Chondrocyte (in vitro differentiated cells): ENCODE results near the gene DGKD. TPM values are rescaled to one million over a fixed set of nuclear protein-coding genes. Genes with fewer than 3 reads are reported as not detected.

Source experiments
- DNase-seq: peaks from one replicate; pipeline ENCODE4 v3.0.0; 2021; ENCODE audit warnings: mixed read lengths, low spot score
- H3K27ac Mint-ChIP-seq: one replicate; pipeline ENCODE4 v1.8.0; 2021; ENCODE audit warnings: mild to moderate bottlenecking, moderate library complexity, mixed read lengths; ENCODE audit not compliant: unreplicated experiment
- H3K27me3 Mint-ChIP-seq: 2 replicates; pipeline ENCODE4 v1.8.0; 2021; ENCODE audit warnings: low read depth, mixed read lengths
- H3K36me3 Mint-ChIP-seq: 2 replicates; pipeline ENCODE4 v1.8.0; 2021; ENCODE audit warnings: low read depth, mixed read lengths
- H3K4me1 Mint-ChIP-seq: 2 replicates; pipeline ENCODE4 v1.8.0; 2021; ENCODE audit warnings: low read depth, mild to moderate bottlenecking, mixed read lengths
- H3K4me3 Mint-ChIP-seq: one replicate; pipeline ENCODE4 v1.8.0; 2021; ENCODE audit warnings: mild to moderate bottlenecking, moderate library complexity, mixed read lengths; ENCODE audit not compliant: unreplicated experiment
- H3K9me3 Mint-ChIP-seq: 2 replicates; pipeline ENCODE4 v1.8.0; 2021; ENCODE audit warnings: low read depth, mixed read lengths
- CTCF ChIP-seq: fragments of 200-600 bp; sonication (generic); IDR thresholded peaks from 2 replicates; pipeline ENCODE4 v1.5.0; 2021; ENCODE audit warnings: antibody characterized with exemption, mild to moderate bottlenecking, moderate library complexity
- total RNA-seq: library from RNA; stranded (reverse); gene quantifications from 3 replicates; pipeline ENCODE4 v1.2.1, GENCODE V29; 2021

Gene DGKD
- total RNA-seq, 1 donor from 2014 or later = 66.3 TPM

GRCh38 chr2:233352141-233352842 is 2.0 kb upstream of the DGKD start:
- TF ChIP-seq CTCF = no peak
- no peak for DNase-seq
- Mint-ChIP-seq H3K4me3 (no peak overlapping the region), H3K4me1 (peaks cover 64% of the 10 kb centered on the region), H3K9me3 (no peaks in the 10 kb centered on the region), H3K27me3 (no peaks in the 10 kb centered on the region), H3K27ac (peak overlapping the region; percentile 68), H3K36me3 (no peaks in the 10 kb centered on the region)

- no peak for TF ChIP-seq CTCF
- no peak overlapping the region for H3K27ac Mint-ChIP-seq
- no peak for DNase-seq
- H3K4me3 Mint-ChIP-seq = peak overlapping the region; percentile 81
- H3K27me3 Mint-ChIP-seq = no peaks in the 10 kb centered on the region
- H3K36me3 Mint-ChIP-seq = no peaks in the 10 kb centered on the region
- H3K9me3 Mint-ChIP-seq = no peaks in the 10 kb centered on the region
- peaks cover 73% of the 10 kb centered on the region for H3K4me1 Mint-ChIP-seq
These were observed 1.1 kb upstream of the DGKD start for GRCh38 chr2:233353101-233353768.

- no peaks in the 10 kb centered on the region for H3K36me3 Mint-ChIP-seq
- H3K4me3 Mint-ChIP-seq = peak overlapping the region; percentile 39
- no peaks in the 10 kb centered on the region for H3K27me3 Mint-ChIP-seq
- H3K9me3 Mint-ChIP-seq = no peaks in the 10 kb centered on the region
- TF ChIP-seq CTCF = peak; percentile 23
- no peak overlapping the region for H3K27ac Mint-ChIP-seq
- no peak for DNase-seq
- H3K4me1 Mint-ChIP-seq = peaks cover 80% of the 10 kb centered on the region
These were observed 218 bp downstream of the DGKD start for GRCh38 chr2:233354500-233354924.

- DNase-seq = no peak
- no peaks in the 10 kb centered on the region for H3K9me3 Mint-ChIP-seq
- H3K27me3 Mint-ChIP-seq = no peaks in the 10 kb centered on the region
- TF ChIP-seq CTCF = no peak
- H3K4me1 Mint-ChIP-seq = peaks cover 81% of the 10 kb centered on the region
- no peaks in the 10 kb centered on the region for H3K36me3 Mint-ChIP-seq
- peak overlapping the region; percentile 42 for H3K27ac Mint-ChIP-seq
- peak overlapping the region; percentile 80 for H3K4me3 Mint-ChIP-seq
These were observed 779 bp downstream of the DGKD start for GRCh38 chr2:233354971-233355574.

- Mint-ChIP-seq H3K36me3 (no peaks in the 10 kb centered on the region), H3K27me3 (no peaks in the 10 kb centered on the region), H3K9me3 (no peaks in the 10 kb centered on the region), H3K4me1 (peaks cover 77% of the 10 kb centered on the region), H3K27ac (no peak overlapping the region), H3K4me3 (peak overlapping the region; percentile 80)
- no peak for TF ChIP-seq CTCF
- DNase-seq = no peak
These were observed 1.6 kb downstream of the DGKD start for GRCh38 chr2:233355916-233356315.
